SK-N-SH (cell line): ENCODE data around the gene IL17D. TPM values are rescaled to one million over a fixed set of nuclear protein-coding genes. Genes with fewer than 3 reads are reported as not detected.

Experiments used
- CTCF ChIA-PET: fragments of 300-600, 350-600 bp; formaldehyde crosslinking; extraction: SDS; loops from one replicate; lab custom pipeline; 2021; lab: Yijun Ruan, JAX
- POLR2A ChIA-PET: fragments of 350-600 bp; sonication (Branson Sonifier 250); formaldehyde crosslinking; extraction: SDS; loops from one replicate; lab custom pipeline; 2020; ENCODE audit warnings: antibody characterized with exemption, inconsistent platforms; lab: Yijun Ruan, JAX
- DNase-seq: peaks from one replicate; pipeline ENCODE4 v3.0.0; 2012
- H2AFZ ChIP-seq: fragments of 200-600 bp; sonication (generic); 2 replicates; pipeline ENCODE4 v1.8.1; 2016; ENCODE audit warnings: antibody characterized with exemption, mild to moderate bottlenecking, low read depth
- H3F3A ChIP-seq: fragments of 200-600 bp; sonication (generic); replicated peaks from 2 replicates; pipeline ENCODE3; 2016; ENCODE audit warnings: antibody characterized with exemption, mild to moderate bottlenecking; ENCODE audit not compliant: insufficient read depth
- H3K27ac ChIP-seq, 2 experiments: fragments of 200-500 bp in 1 of 2; fragments of 200-600 bp in 1 of 2; sonication (Bioruptor generic) in 1 of 2; sonication (generic), shearing (Covaris generic) in 1 of 2; 2 replicates each; pipeline versions ENCODE4 v1.5.1 to v1.6.1; 2014 to 2016; ENCODE audit warnings: low read depth in 2 of 2, inconsistent platforms in 1 of 2, low read length in 1 of 2, mild to moderate bottlenecking in 1 of 2, mixed read lengths in 1 of 2
- H3K27me3 ChIP-seq: fragments of 200-600 bp; sonication (generic), shearing (Covaris generic); 2 replicates; pipeline ENCODE4 v1.6.1; 2016; ENCODE audit warnings: mixed run types; ENCODE audit not compliant: insufficient read depth
- H3K36me3 ChIP-seq, 2 experiments: fragments of 200-500 bp in 1 of 2; fragments of 200-600 bp in 1 of 2; sonication (Bioruptor generic) in 1 of 2; sonication (generic) in 1 of 2; replicated peaks in 1 of 2; 2 replicates each; pipeline versions ENCODE3 to v1.5.1; 2014 to 2016; ENCODE audit warnings: low read length in 1 of 2, mild to moderate bottlenecking in 1 of 2; ENCODE audit not compliant: insufficient read depth in 2 of 2, control insufficient read depth in 1 of 2
- H3K4me1 ChIP-seq, 2 experiments: fragments of 200-500 bp in 1 of 2; fragments of 200-600 bp in 1 of 2; sonication (Bioruptor generic) in 1 of 2; sonication (generic), shearing (Covaris generic) in 1 of 2; 2 replicates each; pipeline versions ENCODE4 v1.5.1 to v1.6.1; 2014 to 2016; ENCODE audit warnings: low read depth in 1 of 2, low read length in 1 of 2, mixed run types in 1 of 2; ENCODE audit not compliant: insufficient read depth in 2 of 2, control insufficient read depth in 1 of 2
- H3K4me2 ChIP-seq: fragments of 200-600 bp; sonication (generic), shearing (Covaris generic); 2 replicates; pipeline ENCODE4 v1.6.1; 2017; ENCODE audit warnings: mixed run types
- H3K4me3 ChIP-seq, 2 experiments: fragments of 200-500 bp in 1 of 2; fragments of 200-600 bp in 1 of 2; sonication (Bioruptor generic) in 1 of 2; sonication (generic), shearing (Covaris generic) in 1 of 2; 2 replicates each; pipeline versions ENCODE4 v1.5.1 to v1.8.1; 2014 to 2016; ENCODE audit warnings: low read depth in 2 of 2, inconsistent platforms in 1 of 2, low read length in 1 of 2, mild to moderate bottlenecking in 1 of 2, mixed read lengths in 1 of 2, moderate library complexity in 1 of 2
- H3K79me2 ChIP-seq: fragments of 200-600 bp; sonication (generic); 2 replicates; pipeline ENCODE4 v1.8.1; 2017; ENCODE audit warnings: mild to moderate bottlenecking; ENCODE audit not compliant: insufficient read depth
- H3K9ac ChIP-seq: fragments of 200-600 bp; sonication (generic); 2 replicates; pipeline ENCODE4 v1.6.1; 2017; ENCODE audit warnings: mixed run types
- H3K9me2 ChIP-seq: fragments of 200-600 bp; sonication (generic); 2 replicates; pipeline ENCODE4 v1.6.1; 2017; ENCODE audit warnings: mixed run types
- H3K9me3 ChIP-seq: fragments of 200-600 bp; sonication (generic); 2 replicates; pipeline ENCODE4 v1.6.1; 2017; ENCODE audit warnings: mixed run types, mild to moderate bottlenecking, moderate library complexity
- H4K20me1 ChIP-seq: fragments of 200-600 bp; sonication (generic); 2 replicates; pipeline ENCODE4 v1.6.1; 2017; ENCODE audit warnings: mild to moderate bottlenecking, mixed run types; ENCODE audit not compliant: insufficient read depth
- ELF1 ChIP-seq: IDR thresholded peaks from 2 replicates; pipeline ENCODE4 v1.4.0; 2012
- FOSL2 ChIP-seq: IDR thresholded peaks from 2 replicates; pipeline ENCODE4 v1.4.0; 2012; ENCODE audit warnings: low read depth, mild to moderate bottlenecking, moderate library complexity, borderline replicate concordance
- FOXJ3 ChIP-seq: sonication (generic); formaldehyde crosslinking; IDR thresholded peaks from 2 replicates; pipeline ENCODE4 v1.5.1; 2020; ENCODE audit warnings: mild to moderate bottlenecking, missing genetic modification reagents
- FOXM1 ChIP-seq: IDR thresholded peaks from 2 replicates; pipeline ENCODE4 v1.4.0; 2012; ENCODE audit warnings: low read depth, mild to moderate bottlenecking
- GABPA ChIP-seq: IDR thresholded peaks from 2 replicates; pipeline ENCODE4 v1.4.0; 2012; ENCODE audit warnings: low read depth, mild to moderate bottlenecking
- GATA2 ChIP-seq: sonication (generic); formaldehyde crosslinking; IDR thresholded peaks from 2 replicates; pipeline ENCODE4 v1.5.0; 2020; ENCODE audit warnings: mild to moderate bottlenecking, missing genetic modification reagents
- JUND ChIP-seq: IDR thresholded peaks from 2 replicates; pipeline ENCODE4 v1.4.0; 2012
- MEF2A ChIP-seq: IDR thresholded peaks from 2 replicates; pipeline ENCODE4 v1.4.0; 2012; ENCODE audit warnings: low read depth, borderline replicate concordance
- MXI1 ChIP-seq: IDR thresholded peaks from 2 replicates; pipeline ENCODE4 v1.6.1; 2012; ENCODE audit warnings: mild to moderate bottlenecking, low read depth, low read length, improper control_type of control experiment
- NRF1 ChIP-seq: IDR thresholded peaks from 2 replicates; pipeline ENCODE4 v1.6.1; 2012; ENCODE audit warnings: low read depth, mild to moderate bottlenecking, low read length
- POLR2AphosphoS5 ChIP-seq: IDR thresholded peaks from 2 replicates; pipeline ENCODE4 v1.6.1; 2012; ENCODE audit warnings: low read depth, low read length
- RAD21 ChIP-seq: IDR thresholded peaks from 2 replicates; pipeline ENCODE4 v1.6.1; 2012; ENCODE audit warnings: mild to moderate bottlenecking, low read length
- RFX5 ChIP-seq: IDR thresholded peaks from 2 replicates; pipeline ENCODE4 v1.6.1; 2012; ENCODE audit warnings: mild to moderate bottlenecking, improper control_type of control experiment, low read length
- RXRA ChIP-seq: IDR thresholded peaks from 2 replicates; pipeline ENCODE4 v1.4.0; 2012; ENCODE audit warnings: low read depth, mild to moderate bottlenecking, borderline replicate concordance
- SMC3 ChIP-seq: IDR thresholded peaks from 2 replicates; pipeline ENCODE4 v1.6.1; 2012; ENCODE audit warnings: low read depth, low read length, improper control_type of control experiment
- TAF1 ChIP-seq: IDR thresholded peaks from 2 replicates; pipeline ENCODE4 v1.6.1; 2012; ENCODE audit warnings: low read depth, mild to moderate bottlenecking, low read length, moderate library complexity, borderline replicate concordance
- YY1 ChIP-seq: IDR thresholded peaks from 2 replicates; pipeline ENCODE4 v1.4.0; 2012; ENCODE audit warnings: low read depth, mild to moderate bottlenecking
- WGBS: methylation state at CpG from one replicate; pipeline ENCODE4 v1.1.6; 2017; ENCODE audit warnings: low lambda C conversion rate; 5-methylcytosine and 5-hydroxymethylcytosine counted together
- polyA plus RNA-seq, 3 experiments: library from polyadenylated mRNA; depleted of rRNA; stranded (reverse); fragments of >200 nt; gene quantifications; 2 replicates each; pipeline ENCODE4 v1.2.3, GENCODE V29; 2012
- TF ChIP-seq, protein P1 (sequence below): IDR thresholded peaks from 2 replicates; pipeline ENCODE4; 2012
- TF ChIP-seq, protein P2 (sequence below): fragments of 150-350 bp; IDR thresholded peaks from 2 replicates; pipeline ENCODE4 v1.6.1; 2016; ENCODE audit warnings: mild to moderate bottlenecking, low read depth, low read length
- TF ChIP-seq, protein P3 (sequence below): IDR thresholded peaks from 2 replicates; pipeline ENCODE4 v1.4.0; 2012; ENCODE audit warnings: low read depth
- TF ChIP-seq, protein P4 (sequence below): IDR thresholded peaks from 2 replicates; pipeline ENCODE4 v1.6.1; 2012; ENCODE audit warnings: mild to moderate bottlenecking, low read depth, low read length, moderate library complexity
- TF ChIP-seq, protein P5 (sequence below): IDR thresholded peaks from 2 replicates; pipeline ENCODE4 v1.4.0; 2012; ENCODE audit warnings: low read depth, borderline replicate concordance

Gene IL17D
- polyA plus RNA-seq, 1 of the 3 experiments (the other 2 are of a cell fraction), result 2.3 TPM

DNA sequence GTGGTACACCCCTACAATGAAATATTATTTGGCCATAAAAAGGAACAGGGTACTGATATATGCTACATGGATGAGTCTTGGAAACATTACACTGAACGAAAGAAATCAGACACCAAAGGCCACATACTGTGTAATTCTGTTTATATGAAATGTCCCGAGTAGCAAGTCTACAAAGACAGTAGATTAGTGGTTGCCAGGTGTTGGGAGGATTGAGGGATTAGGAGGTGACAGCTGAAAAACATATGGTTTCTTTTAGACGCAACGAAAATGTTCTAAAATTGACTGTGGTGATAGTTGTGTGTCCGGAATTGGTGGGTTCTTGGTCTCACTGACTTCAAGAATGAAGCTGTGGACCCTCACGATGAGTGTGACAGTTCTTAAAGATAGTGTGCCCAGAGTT, 35.1 kb downstream of the IL17D start (continued):
- TF ChIP-seq, protein P1, sequence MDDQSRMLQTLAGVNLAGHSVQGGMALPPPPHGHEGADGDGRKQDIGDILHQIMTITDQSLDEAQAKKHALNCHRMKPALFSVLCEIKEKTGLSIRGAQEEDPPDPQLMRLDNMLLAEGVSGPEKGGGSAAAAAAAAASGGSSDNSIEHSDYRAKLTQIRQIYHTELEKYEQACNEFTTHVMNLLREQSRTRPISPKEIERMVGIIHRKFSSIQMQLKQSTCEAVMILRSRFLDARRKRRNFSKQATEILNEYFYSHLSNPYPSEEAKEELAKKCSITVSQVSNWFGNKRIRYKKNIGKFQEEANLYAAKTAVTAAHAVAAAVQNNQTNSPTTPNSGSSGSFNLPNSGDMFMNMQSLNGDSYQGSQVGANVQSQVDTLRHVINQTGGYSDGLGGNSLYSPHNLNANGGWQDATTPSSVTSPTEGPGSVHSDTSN, result no peak
- TF ChIP-seq GABPA (no peak), RXRA (no peak), SMC3 (no peak), MXI1 (no peak), MEF2A (no peak), YY1 (no peak), POLR2AphosphoS5 (no peak)
- TF ChIP-seq, protein P2, sequence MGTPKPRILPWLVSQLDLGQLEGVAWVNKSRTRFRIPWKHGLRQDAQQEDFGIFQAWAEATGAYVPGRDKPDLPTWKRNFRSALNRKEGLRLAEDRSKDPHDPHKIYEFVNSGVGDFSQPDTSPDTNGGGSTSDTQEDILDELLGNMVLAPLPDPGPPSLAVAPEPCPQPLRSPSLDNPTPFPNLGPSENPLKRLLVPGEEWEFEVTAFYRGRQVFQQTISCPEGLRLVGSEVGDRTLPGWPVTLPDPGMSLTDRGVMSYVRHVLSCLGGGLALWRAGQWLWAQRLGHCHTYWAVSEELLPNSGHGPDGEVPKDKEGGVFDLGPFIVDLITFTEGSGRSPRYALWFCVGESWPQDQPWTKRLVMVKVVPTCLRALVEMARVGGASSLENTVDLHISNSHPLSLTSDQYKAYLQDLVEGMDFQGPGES, result no peak
- TF ChIP-seq, protein P3, sequence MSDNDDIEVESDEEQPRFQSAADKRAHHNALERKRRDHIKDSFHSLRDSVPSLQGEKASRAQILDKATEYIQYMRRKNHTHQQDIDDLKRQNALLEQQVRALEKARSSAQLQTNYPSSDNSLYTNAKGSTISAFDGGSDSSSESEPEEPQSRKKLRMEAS, result no peak
- TF ChIP-seq, all 33 proteins: peak for 0

DNA sequence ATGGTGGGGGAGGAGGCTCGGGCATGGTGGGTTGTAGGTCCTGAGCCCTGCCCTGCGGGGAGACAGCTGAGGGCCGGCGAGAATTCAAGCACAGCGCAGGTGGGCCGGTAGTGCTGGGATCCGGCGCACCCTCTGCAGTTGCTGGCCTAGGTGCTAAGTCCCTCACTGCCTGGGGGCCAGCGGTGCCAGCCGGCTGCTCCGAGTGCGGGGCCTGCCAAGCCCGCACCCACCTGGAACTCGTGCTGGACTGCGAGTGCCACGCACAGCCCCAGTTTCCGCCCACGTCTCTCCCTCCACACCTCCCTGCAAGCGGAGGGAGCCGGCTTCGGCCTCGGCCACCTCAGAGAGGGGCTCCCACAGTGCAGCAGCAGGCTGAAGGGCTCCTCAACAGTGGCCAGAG, 36.5 kb downstream of the IL17D start:
- ChIA-PET POLR2A (interaction anchor here (0.7 kb wide), 1 partner anchor 9 kb away, joined by 3 read pairs; no protein-coding TSS in a partner anchor), CTCF (interaction anchor here (0.7 to 1.0 kb wide), 2 partner anchors 25 to 28 kb away, joined by 3 read pairs; no protein-coding TSS in a partner anchor)
- Histone ChIP-seq H3K9me2 (no peaks in the 10 kb centered on the region), H3K9ac (no peak overlapping the region), H3K9me3 (no peaks in the 10 kb centered on the region), H3K4me2 (no peak overlapping the region), H3K27ac (no peak overlapping the region), H3K79me2 (no peaks in the 10 kb centered on the region), H4K20me1 (no peaks in the 10 kb centered on the region), H3K27me3 (no peaks in the 10 kb centered on the region), H3K36me3 (no peaks in the 10 kb centered on the region), H2AFZ (no peak overlapping the region), H3K4me1 (no peaks in the 10 kb centered on the region), H3K4me3 (no peak overlapping the region), H3F3A (no peaks in the 10 kb centered on the region)
- 97% methylated on average over 10 of the region's 22 CpGs for WGBS
- no peak for DNase-seq
- TF ChIP-seq RAD21 (no peak), SMC3 (no peak), TAF1 (no peak), POLR2AphosphoS5 (no peak), NRF1 (no peak), ELF1 (no peak), JUND (no peak), FOSL2 (no peak), RFX5 (no peak), GATA2 (no peak), FOXM1 (no peak), FOXJ3 (CRISPR knock-in tag) (no peak)
- TF ChIP-seq, protein P2, result no peak
- TF ChIP-seq, protein P3, result no peak
- TF ChIP-seq, protein P4, sequence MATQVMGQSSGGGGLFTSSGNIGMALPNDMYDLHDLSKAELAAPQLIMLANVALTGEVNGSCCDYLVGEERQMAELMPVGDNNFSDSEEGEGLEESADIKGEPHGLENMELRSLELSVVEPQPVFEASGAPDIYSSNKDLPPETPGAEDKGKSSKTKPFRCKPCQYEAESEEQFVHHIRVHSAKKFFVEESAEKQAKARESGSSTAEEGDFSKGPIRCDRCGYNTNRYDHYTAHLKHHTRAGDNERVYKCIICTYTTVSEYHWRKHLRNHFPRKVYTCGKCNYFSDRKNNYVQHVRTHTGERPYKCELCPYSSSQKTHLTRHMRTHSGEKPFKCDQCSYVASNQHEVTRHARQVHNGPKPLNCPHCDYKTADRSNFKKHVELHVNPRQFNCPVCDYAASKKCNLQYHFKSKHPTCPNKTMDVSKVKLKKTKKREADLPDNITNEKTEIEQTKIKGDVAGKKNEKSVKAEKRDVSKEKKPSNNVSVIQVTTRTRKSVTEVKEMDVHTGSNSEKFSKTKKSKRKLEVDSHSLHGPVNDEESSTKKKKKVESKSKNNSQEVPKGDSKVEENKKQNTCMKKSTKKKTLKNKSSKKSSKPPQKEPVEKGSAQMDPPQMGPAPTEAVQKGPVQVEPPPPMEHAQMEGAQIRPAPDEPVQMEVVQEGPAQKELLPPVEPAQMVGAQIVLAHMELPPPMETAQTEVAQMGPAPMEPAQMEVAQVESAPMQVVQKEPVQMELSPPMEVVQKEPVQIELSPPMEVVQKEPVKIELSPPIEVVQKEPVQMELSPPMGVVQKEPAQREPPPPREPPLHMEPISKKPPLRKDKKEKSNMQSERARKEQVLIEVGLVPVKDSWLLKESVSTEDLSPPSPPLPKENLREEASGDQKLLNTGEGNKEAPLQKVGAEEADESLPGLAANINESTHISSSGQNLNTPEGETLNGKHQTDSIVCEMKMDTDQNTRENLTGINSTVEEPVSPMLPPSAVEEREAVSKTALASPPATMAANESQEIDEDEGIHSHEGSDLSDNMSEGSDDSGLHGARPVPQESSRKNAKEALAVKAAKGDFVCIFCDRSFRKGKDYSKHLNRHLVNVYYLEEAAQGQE, result no peak
- TF ChIP-seq, protein P5, sequence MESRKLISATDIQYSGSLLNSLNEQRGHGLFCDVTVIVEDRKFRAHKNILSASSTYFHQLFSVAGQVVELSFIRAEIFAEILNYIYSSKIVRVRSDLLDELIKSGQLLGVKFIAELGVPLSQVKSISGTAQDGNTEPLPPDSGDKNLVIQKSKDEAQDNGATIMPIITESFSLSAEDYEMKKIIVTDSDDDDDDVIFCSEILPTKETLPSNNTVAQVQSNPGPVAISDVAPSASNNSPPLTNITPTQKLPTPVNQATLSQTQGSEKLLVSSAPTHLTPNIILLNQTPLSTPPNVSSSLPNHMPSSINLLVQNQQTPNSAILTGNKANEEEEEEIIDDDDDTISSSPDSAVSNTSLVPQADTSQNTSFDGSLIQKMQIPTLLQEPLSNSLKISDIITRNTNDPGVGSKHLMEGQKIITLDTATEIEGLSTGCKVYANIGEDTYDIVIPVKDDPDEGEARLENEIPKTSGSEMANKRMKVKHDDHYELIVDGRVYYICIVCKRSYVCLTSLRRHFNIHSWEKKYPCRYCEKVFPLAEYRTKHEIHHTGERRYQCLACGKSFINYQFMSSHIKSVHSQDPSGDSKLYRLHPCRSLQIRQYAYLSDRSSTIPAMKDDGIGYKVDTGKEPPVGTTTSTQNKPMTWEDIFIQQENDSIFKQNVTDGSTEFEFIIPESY, result no peak
